Measurements from ENCODE around the gene ARL4C. TPM values are rescaled to one million over a fixed set of nuclear protein-coding genes. Genes with fewer than 3 reads are reported as not detected.

ARL4C gene
- total and polyA plus RNA-seq, 4 donors: 1.4 to 2.8 (median 2.1) TPM

DNA sequence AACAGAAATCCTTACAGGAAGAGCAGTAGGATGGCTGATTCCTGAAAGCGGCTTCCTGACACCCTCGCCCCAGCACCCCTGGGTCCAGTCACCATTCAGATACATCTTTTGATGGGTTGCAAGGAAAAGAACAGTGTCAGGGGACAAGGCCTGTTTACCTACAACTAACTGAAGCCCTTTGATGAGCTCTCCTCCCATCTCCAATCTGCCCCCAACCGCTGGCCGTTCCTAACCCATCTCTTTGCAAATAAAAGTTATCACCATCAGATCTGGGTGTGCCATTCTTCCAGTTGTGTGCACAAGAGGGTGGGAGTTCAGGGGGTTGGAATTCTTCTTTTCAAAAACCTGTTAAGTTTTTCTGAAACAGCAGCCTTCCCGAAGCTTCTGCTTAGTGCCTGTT, 48.9 kb downstream of the ARL4C start:
- Histone ChIP-seq H3K4me1 (ENCODE audit: control insufficient read depth in 4 of 4, insufficient read depth in 4 of 4, low read length in 3 of 4) (peaks cover 0 to 2% (median 0%) of the 10 kb centered on the region in 4 donors), H3K4me3 (ENCODE audit: low read depth in 1 of 3, low read length in 3 of 3) (no peak overlapping the region), H3K27ac (ENCODE audit: low read depth in 1 of 2, low read length in 2 of 2) (no peak overlapping the region), H3K27me3 (ENCODE audit: control insufficient read depth in 4 of 4, insufficient read depth in 4 of 4, low read length in 3 of 4) (no peaks in the 10 kb centered on the region), H3K9me3 (ENCODE audit: control insufficient read depth in 4 of 4, low read length in 3 of 4) (no peaks in the 10 kb centered on the region), H3K9ac (ENCODE audit: low read depth in 1 of 2, low read length in 2 of 2) (no peak overlapping the region), H3K36me3 (ENCODE audit: control insufficient read depth in 4 of 4, insufficient read depth in 3 of 4, low read depth in 1 of 4, low read length in 3 of 4) (no peaks in the 10 kb centered on the region)
- no peak for DNase-seq (ENCODE audit: low spot score)
- 55% methylated on average over 5 of the region's 5 CpGs for WGBS
- TF ChIP-seq RAD21 (IDR thresholded peaks at IDR 0.05): no peak
- TF ChIP-seq, protein P1, sequence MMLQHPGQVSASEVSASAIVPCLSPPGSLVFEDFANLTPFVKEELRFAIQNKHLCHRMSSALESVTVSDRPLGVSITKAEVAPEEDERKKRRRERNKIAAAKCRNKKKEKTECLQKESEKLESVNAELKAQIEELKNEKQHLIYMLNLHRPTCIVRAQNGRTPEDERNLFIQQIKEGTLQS (IDR thresholded peaks at IDR 0.05): no peak

DNA sequence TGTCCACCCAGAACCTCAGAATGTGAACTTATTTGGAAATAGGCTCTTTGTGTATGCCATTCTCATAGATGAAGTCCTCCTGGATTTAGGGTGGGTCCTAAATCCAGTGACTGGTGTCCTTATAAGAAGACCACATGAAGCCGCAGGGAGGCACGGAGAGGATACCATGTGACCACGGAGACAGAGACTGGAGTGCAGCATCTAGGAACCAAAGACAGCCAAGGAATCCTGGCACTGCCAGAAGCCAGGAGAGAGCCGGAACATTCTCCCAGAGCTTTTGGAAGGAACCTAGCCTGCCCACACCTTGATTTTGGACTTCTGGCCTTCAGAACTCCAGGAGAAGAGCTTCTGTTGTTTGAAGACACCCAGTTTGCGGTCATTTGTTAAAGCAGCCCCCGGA, 49.7 kb downstream of the ARL4C start:
- no peak for TF ChIP-seq JUND (IDR thresholded peaks at IDR 0.05)
- no peak for TF ChIP-seq SP1 (IDR thresholded peaks at IDR 0.05)
- TF ChIP-seq, protein P2, sequence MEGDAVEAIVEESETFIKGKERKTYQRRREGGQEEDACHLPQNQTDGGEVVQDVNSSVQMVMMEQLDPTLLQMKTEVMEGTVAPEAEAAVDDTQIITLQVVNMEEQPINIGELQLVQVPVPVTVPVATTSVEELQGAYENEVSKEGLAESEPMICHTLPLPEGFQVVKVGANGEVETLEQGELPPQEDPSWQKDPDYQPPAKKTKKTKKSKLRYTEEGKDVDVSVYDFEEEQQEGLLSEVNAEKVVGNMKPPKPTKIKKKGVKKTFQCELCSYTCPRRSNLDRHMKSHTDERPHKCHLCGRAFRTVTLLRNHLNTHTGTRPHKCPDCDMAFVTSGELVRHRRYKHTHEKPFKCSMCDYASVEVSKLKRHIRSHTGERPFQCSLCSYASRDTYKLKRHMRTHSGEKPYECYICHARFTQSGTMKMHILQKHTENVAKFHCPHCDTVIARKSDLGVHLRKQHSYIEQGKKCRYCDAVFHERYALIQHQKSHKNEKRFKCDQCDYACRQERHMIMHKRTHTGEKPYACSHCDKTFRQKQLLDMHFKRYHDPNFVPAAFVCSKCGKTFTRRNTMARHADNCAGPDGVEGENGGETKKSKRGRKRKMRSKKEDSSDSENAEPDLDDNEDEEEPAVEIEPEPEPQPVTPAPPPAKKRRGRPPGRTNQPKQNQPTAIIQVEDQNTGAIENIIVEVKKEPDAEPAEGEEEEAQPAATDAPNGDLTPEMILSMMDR (IDR thresholded peaks at IDR 0.05; ENCODE audit: low read depth, low read length, missing input control): no peak
- TF ChIP-seq, protein P3, sequence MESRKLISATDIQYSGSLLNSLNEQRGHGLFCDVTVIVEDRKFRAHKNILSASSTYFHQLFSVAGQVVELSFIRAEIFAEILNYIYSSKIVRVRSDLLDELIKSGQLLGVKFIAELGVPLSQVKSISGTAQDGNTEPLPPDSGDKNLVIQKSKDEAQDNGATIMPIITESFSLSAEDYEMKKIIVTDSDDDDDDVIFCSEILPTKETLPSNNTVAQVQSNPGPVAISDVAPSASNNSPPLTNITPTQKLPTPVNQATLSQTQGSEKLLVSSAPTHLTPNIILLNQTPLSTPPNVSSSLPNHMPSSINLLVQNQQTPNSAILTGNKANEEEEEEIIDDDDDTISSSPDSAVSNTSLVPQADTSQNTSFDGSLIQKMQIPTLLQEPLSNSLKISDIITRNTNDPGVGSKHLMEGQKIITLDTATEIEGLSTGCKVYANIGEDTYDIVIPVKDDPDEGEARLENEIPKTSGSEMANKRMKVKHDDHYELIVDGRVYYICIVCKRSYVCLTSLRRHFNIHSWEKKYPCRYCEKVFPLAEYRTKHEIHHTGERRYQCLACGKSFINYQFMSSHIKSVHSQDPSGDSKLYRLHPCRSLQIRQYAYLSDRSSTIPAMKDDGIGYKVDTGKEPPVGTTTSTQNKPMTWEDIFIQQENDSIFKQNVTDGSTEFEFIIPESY (IDR thresholded peaks at IDR 0.05): no peak
- TF ChIP-seq, protein P4, sequence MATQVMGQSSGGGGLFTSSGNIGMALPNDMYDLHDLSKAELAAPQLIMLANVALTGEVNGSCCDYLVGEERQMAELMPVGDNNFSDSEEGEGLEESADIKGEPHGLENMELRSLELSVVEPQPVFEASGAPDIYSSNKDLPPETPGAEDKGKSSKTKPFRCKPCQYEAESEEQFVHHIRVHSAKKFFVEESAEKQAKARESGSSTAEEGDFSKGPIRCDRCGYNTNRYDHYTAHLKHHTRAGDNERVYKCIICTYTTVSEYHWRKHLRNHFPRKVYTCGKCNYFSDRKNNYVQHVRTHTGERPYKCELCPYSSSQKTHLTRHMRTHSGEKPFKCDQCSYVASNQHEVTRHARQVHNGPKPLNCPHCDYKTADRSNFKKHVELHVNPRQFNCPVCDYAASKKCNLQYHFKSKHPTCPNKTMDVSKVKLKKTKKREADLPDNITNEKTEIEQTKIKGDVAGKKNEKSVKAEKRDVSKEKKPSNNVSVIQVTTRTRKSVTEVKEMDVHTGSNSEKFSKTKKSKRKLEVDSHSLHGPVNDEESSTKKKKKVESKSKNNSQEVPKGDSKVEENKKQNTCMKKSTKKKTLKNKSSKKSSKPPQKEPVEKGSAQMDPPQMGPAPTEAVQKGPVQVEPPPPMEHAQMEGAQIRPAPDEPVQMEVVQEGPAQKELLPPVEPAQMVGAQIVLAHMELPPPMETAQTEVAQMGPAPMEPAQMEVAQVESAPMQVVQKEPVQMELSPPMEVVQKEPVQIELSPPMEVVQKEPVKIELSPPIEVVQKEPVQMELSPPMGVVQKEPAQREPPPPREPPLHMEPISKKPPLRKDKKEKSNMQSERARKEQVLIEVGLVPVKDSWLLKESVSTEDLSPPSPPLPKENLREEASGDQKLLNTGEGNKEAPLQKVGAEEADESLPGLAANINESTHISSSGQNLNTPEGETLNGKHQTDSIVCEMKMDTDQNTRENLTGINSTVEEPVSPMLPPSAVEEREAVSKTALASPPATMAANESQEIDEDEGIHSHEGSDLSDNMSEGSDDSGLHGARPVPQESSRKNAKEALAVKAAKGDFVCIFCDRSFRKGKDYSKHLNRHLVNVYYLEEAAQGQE (IDR thresholded peaks at IDR 0.05): no peak
- no peak for TF ChIP-seq HNF4A (conservative IDR thresholded peaks at IDR 0.05)
- TF ChIP-seq FOXA1 (IDR thresholded peaks at IDR 0.05): no peak
- TF ChIP-seq RXRA (IDR thresholded peaks at IDR 0.05): no peak
- TF ChIP-seq, protein P1 (IDR thresholded peaks at IDR 0.05): no peak
- no peak for TF ChIP-seq YY1 (IDR thresholded peaks at IDR 0.05)
- TF ChIP-seq EGR1 (IDR thresholded peaks at IDR 0.05; ENCODE audit: low read depth in 2 of 2): no peak
- TF ChIP-seq HNF4G (IDR thresholded peaks at IDR 0.05): no peak
- no peak for TF ChIP-seq GABPA (IDR thresholded peaks at IDR 0.05 in 1 of 2, conservative IDR thresholded peaks at IDR 0.05 in 1 of 2)
- TF ChIP-seq TAF1 (conservative IDR thresholded peaks at IDR 0.05): no peak
- TF ChIP-seq, protein P5, sequence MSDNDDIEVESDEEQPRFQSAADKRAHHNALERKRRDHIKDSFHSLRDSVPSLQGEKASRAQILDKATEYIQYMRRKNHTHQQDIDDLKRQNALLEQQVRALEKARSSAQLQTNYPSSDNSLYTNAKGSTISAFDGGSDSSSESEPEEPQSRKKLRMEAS (IDR thresholded peaks at IDR 0.05): no peak
- TF ChIP-seq RAD21 (IDR thresholded peaks at IDR 0.05): no peak
- no peak for TF ChIP-seq NR2F2 (IDR thresholded peaks at IDR 0.05)
- H3K27ac ChIP-seq (ENCODE audit: low read depth in 1 of 2, low read length in 2 of 2): no peak overlapping the region

More for the DNA sequence above, 49.7 kb downstream of the ARL4C start:
- Histone ChIP-seq H3K36me3 (ENCODE audit: control insufficient read depth in 4 of 4, insufficient read depth in 3 of 4, low read depth in 1 of 4, low read length in 3 of 4) (no peaks in the 10 kb centered on the region), H3K27me3 (ENCODE audit: control insufficient read depth in 4 of 4, insufficient read depth in 4 of 4, low read length in 3 of 4) (no peaks in the 10 kb centered on the region), H3K4me1 (ENCODE audit: control insufficient read depth in 4 of 4, insufficient read depth in 4 of 4, low read length in 3 of 4) (peaks cover 0 to 2% (median 0%) of the 10 kb centered on the region in 4 donors), H3K9me3 (ENCODE audit: control insufficient read depth in 4 of 4, low read length in 3 of 4) (no peaks in the 10 kb centered on the region), H3K4me3 (ENCODE audit: low read depth in 1 of 3, low read length in 3 of 3) (no peak overlapping the region), H3K9ac (ENCODE audit: low read depth in 1 of 2, low read length in 2 of 2) (no peak overlapping the region)
- 94% methylated on average over 6 of the region's 6 CpGs for WGBS
- DNase-seq (ENCODE audit: low spot score): no peak

Measured in liver (tissue), 9 donors.